ENCODE measurements around the gene KCNIP3.

The KCNIP3 gene

DNA sequence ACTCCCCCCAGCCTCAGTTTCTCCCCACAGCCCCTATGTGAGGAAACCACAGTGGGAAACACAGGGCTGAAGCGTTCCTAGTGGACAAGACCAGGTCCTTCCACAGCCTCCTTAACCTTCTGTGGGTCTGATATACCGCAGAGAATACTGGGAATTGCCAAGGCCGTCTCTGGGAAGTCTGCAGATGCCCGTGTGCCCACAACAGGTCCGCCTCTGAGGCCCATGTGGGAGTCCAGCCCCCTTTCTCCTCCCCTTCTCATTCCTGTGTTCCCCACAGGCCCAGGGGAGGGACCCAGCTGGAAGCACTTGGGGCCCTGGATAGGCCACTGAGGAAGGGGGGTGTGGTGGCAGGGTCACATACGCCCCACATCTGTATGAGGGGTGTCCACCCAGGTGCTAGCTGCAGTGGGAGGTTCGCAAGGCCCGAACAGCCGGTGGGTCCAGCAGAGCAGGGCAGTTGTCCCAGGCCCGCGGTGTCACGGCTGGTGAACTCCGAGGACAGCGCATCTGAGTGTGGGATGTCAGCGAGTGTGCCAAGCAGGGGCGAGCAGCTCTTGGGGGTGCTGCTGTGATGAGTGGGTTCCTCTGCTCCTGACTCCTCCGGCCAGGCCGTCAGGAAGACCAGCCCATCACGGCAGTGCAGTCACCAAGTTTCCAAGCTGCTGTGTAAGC, 2.4 kb upstream of the KCNIP3 start:
- DNase-seq, result no peak

DNA sequence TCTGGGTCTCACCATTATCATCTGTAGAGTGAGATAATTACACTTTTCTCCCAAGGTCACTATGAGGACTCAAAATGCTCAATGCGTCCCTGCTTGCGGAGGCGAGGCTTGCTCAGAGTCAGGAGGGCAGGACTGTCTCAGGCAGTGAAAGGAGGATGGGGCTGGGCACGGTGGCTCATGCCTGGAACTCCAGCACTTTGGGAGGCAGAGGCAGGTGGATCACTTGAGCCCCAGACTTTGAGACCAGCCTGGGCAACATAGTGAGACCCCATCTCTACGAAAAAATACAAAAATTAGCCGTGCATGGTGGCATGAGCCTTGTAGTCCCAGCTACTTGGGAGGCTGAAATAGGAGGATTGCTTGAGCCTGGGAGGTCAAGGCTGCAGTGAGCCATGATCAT, 1.8 kb upstream of the KCNIP3 start:
- no peak for DNase-seq

DNA sequence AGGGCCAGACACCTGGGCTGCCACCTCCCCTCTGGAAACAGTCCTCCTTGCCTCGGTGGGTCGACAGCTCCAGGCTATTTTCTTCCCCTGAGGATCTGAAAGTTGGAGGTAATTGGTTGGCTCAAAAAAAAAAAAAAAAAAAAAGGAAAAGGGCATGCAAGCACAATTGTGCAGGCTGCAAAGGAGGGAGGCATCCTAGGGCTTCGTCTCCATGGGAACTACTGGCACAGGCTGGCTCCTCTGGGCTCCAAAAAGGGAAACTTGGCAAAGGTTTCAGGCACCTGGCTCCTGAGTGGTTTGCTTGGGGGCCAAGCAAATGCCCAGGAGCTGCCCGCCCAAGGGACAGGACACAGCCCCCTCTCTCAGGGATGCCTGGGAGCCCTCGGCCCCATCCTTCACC, 1.1 kb upstream of the KCNIP3 start:
- peak in 50 of 58 donors; percentile 8 to 89 (median 51) for DNase-seq

DNA sequence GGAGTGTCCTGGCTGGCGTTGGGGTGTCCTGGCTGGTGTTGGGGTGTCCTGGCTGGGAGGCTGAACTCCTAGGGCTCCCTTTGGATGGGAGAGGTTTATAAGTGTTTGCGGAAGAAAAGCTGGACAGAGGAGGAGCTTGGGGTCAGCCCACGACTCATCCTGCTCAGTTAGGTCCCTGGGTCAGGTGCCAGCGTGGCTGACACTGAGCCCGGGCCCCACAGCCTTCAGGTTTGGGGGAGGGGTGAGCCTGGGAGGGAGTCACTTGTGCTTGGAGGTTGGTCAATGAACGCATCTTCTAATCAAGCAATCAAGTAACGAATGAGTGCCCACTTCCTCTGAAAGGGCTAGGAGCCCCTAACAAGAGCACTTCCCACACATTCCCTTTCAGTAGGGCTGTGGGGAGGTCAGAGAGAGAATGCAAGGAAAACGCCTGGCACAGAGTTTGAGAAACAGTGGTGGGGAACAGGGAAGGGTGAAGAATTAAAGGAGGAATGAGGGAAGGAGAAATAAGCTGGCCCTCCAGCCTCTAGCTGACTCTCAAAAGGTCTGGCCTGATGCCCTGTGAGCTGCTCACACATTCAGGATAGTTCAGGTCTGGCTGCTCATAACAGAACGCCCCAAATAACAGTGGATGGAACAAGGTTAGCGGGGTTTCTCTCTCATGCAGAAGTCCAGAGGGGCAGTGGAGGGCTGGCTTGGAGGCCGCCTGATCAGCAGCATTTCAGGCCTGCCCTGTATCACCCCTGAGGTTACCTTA, 670 bp downstream of the KCNIP3 start:
- DNase-seq, result peak in 2 of 58 donors; percentile 45 to 55

DNA sequence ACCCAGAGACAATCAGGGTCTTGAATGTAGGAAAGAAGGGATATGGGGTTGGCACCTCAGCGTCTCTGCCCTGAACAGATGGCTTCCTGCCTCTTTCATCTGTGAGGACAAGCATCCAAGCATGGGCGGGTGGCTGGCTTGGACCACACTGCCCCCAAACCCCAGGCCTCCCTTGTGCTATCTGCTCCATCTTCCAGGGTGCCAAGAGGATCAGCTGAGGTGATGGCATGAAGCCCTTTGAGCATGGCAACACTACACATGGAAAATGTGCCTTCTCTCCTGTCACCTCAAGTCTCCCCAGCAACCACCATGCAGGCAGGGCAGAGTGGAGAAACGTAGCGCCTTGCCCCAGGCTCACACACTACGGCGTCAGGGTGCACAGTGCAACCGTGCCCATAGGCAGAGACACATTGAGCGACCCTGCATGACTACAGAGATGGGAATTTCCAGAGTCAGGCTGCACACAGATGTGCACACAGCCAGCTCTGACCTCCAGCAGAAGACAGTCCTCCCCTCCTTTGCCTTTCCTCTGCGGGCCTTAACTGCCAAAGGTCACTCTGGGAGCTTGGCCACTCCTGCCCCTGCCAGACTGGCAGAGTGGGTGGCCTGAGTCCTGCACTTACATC, 1.5 kb downstream of the KCNIP3 start:
- DNase-seq, result no peak

DNA sequence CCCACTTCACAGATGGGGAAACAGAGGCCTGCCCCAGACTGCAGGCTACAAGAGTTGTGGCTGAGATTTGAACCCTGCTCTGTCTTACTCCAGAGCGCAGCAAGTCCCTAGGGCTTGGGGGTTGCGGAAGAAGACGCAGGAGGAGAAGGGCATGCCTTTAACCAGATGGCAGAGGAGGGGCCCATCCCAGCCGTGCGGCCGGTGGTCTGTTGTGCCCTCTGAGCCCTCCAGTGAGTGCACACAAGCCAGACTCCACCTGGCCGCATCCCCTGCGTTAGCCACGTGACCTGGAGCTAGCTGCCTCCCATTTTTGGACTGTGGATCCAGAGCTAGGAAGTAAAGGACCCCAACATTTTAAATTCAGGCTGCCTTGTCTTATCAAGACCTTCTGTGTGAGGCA, 2.8 kb downstream of the KCNIP3 start:
- DNase-seq, result no peak

DNA sequence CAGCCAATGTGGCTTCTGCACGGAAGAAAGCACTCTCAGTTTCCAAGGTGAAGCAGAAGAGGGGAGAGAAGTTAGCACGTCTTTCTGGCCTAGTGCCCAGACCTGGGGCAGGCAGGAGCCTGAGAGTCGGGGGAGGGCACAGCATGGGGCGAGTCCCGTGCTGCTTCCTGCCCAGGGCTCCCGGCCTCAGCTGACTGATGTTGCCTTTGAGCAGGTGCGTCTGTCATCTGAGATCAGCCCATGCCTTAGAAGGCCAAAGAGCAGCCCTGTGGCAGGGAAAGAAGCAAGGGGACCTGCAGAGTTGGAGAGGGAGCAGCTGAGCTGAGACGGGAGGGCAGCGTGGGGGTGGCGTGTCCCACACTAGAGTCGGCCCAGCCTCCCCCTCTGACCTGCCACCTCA, 3.3 kb downstream of the KCNIP3 start:
- no peak for DNase-seq

DNA sequence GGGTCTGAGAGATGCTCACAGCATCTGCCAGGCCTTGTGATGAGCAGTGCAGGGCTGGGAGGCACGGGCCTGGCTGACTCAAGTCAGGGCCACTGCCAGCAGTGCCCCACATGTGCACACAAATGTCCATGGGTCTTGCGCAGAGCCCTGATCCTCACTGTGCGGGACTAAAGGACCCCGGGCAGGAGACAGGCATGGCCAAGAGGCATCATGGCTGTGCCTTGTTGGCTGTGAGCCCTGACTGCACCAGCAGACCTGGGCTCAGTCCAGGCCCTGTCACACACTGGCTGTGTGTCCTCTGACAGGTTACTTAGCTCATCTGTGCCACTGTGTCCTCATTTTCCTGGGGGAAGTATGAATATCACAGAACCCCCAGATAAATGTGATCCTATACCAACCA, 4.0 kb downstream of the KCNIP3 start:
- peak in 1 of 58 donors; percentile 21 for DNase-seq

DNA sequence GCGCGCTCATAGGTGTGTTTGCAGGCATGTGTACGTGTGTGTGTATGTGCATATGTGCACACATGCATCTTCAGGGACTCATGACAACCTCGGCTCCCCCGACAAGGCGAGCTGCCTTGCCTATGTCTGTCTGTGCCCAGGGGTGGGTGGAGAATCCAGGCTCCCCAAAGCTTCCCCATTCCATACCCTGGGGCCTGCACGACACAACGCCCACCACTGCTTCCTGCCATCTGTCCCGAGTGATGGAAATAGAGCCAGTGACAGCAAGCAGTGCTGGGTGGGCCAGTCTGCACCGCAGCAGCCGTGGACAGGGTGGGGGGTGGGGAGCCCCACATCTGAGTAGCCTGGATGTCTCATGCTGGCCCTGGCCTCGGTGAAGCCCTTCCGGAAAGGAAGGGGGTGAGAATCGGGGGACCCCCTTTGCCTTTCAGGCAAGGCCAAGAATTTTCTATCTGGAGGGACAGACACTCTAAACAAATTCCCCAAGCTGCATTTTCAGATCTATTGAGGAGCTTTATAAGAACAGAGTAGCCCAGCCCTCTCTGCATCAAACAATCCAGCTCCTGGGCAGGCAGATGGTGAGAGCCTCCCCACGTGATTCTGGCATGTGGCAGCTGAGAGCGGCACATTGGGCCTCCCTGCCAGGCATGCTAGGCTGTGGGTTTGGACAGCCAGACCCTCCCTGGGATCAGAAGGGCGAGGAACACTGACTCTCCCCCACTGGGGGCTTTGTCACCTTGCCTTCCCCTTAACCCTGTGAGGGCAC, 4.9 kb downstream of the KCNIP3 start:
- DNase-seq, result peak in 32 of 58 donors; percentile 18 to 76 (median 52)

DNA sequence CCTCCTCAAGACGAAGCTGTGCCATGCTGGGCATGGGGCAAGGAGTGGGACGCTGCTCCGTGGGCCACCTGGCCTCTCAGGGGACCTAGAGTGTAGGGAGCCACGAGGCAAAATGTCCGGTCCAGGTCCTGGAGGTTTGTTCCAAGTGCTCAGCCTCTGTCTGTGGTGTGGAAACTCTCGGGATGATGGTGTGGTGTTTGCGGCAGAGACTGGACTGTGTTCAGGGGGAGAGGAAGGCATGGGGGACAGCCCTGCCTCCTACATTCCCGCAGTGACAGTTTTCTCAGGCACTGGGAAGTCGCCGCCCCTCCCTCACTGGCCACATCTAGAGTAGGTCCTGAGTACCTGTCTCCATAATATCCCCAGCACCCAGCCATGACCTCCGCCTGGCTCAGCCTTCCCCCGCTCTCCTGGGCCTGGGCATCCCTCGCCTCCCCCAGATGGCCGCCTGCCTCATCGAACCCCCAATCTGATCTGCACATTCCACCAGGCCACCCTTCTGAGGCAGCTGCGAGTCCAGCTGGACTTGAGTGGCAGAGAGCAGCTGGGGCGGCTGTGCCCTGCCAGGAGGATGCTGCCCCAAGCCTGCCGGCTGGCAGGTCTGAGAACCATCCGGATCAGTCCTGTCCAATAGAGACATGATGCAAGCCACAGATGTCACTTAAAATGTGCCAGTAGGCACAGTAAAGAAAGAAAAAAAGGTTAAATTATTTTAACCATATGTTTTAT, 6.2 kb downstream of the KCNIP3 start:
- DNase-seq, result peak in 27 of 58 donors; percentile 11 to 67 (median 44)

DNA sequence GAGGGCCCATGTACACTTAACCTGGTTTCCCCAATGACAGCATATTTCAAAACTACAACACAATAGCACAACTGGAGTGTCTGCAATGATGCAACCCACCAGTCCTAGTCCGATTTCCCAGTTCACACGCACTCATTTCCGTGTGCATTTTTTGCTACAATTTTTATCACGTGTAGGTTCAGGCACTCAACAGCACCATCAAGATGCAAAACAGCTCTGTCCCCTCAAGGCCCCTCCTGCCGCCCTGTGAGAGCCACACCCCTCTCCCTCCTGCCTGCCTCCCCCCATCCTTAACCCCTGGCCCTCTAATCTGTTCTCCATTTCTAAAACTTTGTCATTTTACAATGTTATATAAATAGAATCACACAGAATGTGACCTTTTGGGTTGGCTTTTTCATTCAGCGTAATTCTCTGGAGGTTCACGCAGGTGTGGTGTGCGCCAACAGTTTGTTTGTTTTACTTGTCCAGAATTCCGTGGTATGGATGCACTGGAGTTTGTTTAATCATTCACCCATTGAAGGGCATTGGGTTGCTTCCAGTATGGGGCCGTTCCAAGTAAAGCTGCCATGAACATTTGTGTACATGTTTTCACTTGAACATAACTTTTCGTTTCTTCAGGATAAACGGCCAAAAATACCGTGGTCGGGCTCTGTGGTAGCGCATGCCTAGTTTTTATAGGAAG, 8.4 kb downstream of the KCNIP3 start:
- DNase-seq, result no peak

DNA sequence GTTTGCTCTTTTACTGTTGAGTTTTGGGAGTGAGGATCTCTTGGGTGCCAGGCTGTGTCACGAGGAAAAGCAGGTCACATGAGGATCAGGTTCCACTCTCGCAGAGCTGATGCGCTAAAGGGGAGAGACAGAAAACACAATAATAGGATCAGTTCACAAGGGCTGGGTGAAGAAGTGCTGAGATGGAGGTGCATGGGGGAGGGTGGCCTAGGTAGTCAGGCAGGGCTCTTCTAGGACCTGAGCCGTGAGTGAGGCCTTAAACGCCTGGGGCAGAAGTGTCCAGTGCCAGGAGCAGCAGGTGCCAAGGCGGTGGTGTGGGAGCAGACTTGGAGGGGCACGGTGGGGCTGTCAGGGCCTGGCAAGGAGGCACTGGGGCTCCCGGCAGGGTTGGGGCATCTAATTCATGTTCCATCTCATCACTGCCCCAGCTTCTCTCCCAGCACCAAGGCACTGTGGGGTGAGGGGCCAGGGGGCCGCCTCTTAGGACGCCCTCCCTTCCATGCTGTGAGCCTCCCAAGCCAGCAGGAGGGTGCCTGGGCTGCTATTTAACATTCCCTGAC, 9.3 kb downstream of the KCNIP3 start:
- no peak for DNase-seq

DNA sequence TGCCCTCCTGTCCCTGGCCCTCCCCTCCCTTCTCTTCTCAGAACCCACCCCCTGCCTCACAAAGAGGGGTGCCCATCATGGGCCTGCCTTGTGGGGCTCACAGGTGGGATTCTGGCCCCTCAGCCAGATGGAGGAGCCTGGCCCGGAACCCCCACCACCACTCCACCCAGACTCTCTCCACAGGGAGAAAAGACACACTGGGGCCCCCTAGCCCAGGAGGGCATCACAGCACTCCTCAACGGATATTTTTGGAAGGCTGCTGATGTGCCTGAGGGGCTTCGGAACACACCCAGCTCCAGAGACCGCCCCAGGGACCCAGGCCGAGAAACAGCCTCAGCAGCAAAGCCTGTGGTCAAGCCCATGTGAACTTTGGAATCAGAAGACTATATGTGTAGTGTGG, 9.9 kb downstream of the KCNIP3 start:
- no peak for DNase-seq

DNA sequence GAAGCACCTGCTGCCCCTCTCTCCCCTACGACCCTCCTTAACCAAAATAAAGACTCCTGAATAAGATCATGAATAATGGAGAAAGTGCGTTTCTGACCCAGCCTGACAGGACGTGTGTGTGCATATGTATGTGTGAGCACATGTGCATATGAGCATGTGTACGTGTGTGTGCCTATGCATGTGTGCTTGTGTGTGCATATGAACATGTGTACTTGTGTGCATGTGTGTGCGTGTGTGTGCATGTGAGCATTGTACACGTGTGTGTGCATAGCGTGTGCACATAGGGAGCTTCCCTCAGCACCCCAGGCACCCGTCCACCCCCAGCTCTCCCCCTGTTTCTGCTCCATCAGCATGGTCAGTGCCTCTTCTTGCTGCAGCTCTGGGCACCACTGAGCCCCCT, 10.7 kb downstream of the KCNIP3 start:
- no peak for DNase-seq

DNA sequence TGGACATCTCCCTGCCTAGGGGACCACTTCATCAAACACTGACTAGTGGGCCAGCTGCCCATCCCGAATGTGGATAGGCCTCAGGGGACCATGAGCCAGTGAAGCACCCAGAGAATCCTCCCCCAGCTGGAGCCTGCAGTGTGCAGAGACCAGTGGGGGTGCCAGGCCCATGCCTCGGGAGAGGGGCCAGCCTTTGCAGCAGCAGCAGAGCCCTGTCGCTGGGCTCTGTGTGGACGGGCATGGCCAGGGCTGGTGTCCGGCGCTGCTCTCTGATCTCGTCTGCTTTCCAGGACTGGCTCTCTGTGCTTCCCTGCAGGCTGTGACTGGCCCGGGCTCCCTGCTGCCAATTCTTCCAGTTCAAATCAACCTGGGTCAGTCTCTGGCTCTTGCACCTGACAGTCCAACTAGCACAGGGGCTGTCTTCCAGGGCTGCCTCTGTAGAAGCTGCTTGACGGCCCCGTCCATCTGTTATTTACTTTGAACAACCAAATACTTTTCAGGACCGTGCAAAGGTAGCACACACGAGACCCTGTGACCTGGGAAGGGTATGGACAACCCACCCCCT, 11.4 kb downstream of the KCNIP3 start:
- DNase-seq, result no peak

DNA sequence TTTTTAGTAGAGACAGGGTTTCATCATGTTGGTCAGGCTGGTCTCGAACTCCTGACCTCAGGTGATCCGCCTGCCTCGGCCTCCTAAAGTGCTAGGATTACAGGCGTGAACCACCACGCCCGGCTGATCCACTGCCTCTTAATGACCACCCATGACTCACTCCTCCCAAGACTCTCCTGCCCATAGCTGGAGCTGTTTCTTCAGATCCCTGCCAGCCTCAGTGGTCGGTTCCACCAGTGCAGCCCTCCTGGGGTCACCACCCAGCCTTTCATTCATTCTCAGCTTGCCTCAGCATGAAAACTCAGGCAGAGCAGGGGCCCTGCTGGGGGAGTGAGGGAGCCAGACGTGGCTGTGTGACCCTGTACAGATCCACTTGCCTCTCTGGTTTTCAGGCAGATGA, 12.5 kb downstream of the KCNIP3 start:
- no peak for DNase-seq

DNA sequence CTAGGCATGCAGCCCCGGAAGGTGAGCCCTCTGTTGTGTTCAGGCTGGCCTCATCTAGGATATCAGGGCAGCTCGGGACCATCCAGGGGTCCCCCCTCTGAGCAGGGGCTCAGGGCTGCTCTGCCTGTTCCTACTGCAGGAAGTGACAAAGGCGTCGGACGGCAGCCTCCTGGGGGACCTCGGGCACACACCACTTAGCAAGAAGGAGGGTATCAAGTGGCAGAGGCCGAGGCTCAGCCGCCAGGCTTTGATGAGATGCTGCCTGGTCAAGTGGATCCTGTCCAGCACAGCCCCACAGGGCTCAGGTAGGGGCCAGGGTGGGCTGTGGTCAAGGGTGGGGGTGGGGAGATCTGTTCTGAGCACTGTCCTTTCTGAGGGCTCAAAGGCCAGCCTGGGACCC, 13.1 kb downstream of the KCNIP3 start:
- no peak for DNase-seq

DNA sequence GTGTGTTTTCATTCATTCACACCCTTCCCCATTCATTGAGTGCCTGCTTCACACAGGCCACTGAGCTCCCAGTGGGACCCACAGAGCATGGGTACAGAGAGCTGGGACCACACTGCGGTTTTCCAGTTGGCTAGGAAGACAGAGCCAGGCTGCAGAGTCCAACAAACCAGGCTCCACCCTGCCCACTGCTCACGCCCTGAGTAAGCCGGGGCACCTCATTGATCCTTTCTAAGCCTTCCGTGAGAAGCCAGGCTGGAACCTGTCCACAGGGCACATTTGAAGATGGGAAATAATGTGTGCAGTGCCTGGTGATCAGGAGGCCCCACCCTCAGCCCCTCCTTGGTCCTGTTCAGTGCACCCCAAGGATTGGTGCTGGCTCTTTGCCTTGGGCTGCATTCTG, 13.5 kb downstream of the KCNIP3 start:
- no peak for DNase-seq

DNA sequence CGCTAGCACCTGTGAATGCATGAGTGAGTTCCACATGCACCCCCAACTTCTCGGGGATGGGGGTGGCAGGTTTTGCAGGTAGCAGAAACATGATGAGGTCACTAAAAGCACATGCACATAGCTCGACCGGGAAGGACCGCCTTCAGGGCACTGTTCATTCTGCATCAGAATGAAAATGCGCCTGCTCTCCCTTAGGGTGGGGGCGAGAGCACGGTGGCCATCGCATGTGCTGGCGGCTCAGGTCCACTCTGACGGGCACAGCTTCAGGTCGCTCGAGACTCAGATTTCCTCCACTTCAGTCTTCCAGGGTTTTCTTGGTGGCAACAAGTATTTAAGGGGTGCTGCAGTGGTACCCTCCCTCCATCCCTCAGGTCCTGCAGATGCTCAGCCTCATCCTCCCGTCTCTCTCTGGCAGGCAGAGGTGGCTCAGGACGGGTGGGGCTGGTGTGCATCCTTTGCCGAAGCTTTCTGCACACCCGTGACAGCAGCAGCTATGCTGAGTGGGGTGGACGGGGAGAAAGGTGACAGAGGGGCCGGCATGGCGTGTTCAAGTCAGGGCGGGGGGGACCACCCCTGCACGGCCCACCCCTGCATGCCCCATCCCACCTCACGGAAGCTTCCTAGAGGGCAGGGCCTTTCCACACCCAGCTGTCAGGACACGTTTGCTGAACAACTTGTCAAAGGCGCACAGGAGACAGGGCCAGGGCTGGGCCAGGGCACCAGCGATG, 14.8 kb downstream of the KCNIP3 start:
- DNase-seq, result peak in 1 of 58 donors; percentile 62

Measured in anterior cingulate cortex (tissue), 58 donors.